Measurements from ENCODE around the gene DENND2A.
"Not testable (repeated sequence)": the region's sequence is repeated elsewhere in the genome, so short reads cannot be mapped to it uniquely, and the experiment has no call there.

Gene DENND2A

GRCh38 chr7:140646931-140647647, 6.5 kb upstream of the DENND2A start:
- DNase-seq (ENCODE audit: low read depth in 2 of 2), result no peak

DNA sequence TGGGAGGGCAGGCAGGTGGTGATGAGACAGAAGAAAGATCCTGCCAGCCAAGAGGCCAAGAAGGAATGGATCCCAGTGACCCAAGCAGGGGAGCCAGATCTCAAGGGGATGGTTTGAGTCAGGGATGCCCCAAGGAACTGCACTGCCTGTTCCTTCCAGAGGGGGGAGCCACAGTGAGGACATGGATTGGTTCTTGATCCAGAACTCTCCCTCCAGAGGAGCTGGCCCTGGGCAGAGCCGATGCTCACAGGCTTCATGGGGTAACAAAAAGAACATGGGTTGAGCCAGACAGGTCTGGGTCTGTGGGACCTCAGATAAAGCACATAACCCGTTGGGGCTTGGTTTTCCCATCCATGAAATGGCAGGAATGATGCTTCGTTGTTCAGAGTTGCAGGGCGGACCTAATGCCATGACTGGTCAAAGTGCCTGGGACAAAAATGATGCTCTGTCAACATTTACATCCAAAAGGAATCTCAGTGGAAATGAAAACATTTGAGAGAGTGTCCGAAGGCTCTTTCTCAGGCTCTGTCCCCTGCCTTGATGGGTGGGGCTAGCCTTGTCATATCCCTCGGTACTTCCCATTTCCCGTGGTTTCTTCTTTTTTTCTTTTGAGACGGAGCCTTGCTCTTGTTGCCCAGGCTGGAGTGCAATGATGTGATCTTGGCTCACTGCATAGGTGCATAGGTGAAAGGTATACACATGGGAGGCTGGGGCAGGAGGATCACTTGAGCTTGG, 4.7 kb upstream of the DENND2A start:
- DNase-seq (ENCODE audit: low read depth in 2 of 2), result no peak

- DNase-seq (ENCODE audit: low read depth in 2 of 2), result not testable (repeated sequence)
Observed at GRCh38 chr7:140644761-140645160, 4.1 kb upstream of the DENND2A start.

GRCh38 chr7:140643416-140643815, 2.8 kb upstream of the DENND2A start:
- no peak for DNase-seq (ENCODE audit: low read depth in 2 of 2)

GRCh38 chr7:140641524-140642195, 1.0 kb upstream of the DENND2A start:
- no peak for DNase-seq (ENCODE audit: low read depth in 2 of 2)

DNA sequence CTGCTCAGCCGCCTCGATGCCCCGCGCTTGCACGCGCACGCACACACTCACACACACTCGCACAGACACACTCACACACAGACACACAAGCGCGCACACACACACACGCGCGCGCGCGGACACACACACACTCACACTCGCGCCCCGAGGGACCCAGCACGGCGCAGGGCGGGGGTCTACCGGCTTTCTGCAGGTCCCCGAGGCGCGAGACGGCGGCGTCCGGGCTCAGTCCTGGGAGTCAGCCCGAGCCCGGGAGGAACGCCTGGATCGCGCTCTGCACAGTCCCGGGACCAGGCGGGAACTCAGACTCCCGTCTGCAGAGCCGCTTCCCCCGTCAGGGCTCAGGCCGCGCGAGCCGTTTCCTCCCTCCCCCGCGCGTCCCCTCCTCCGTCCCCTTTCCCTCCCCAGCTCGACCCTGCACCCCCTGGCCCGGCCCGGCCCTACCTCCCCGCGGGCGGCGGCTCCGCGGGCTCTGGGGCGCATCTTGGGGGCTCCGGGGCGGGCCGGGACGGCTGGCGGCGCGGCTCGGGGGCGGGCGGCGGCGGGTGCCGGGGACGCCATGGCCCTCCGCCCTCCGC, 464 bp downstream of the DENND2A start:
- DNase-seq (ENCODE audit: low read depth in 2 of 2), result no peak

DNA sequence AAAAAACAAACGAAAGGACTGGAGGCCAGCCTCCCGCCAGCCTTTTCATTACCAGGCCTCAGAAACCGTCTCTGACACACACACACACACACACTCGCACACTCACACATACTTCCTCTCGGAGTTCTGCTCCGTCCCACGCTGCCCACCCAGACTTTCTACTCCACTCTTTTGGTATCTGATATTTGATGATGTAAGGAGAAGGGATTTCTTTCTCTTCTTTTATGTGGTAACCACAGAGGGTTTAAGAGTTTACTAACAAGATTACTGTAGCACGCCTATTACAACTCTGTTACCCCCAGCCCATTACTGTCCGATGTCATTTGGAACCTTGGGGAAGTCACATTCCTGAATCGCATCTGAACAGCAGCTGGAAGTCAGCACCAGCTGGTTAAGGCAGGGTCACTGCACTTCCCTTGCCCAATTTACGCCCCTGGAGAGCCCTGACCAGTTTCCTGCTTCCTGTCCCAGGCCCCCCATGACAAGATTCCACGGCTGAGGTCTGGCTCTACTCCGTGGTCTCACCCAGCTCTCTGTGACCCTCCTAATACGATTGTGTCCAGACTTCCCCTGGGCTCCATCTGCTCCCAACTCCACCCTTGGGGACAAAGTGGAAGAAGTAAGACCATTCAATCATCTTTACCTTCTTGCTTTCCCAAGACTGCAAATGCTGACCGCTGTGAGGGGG, 1.1 kb downstream of the DENND2A start:
- DNase-seq (ENCODE audit: low read depth in 2 of 2), result no peak

DNA sequence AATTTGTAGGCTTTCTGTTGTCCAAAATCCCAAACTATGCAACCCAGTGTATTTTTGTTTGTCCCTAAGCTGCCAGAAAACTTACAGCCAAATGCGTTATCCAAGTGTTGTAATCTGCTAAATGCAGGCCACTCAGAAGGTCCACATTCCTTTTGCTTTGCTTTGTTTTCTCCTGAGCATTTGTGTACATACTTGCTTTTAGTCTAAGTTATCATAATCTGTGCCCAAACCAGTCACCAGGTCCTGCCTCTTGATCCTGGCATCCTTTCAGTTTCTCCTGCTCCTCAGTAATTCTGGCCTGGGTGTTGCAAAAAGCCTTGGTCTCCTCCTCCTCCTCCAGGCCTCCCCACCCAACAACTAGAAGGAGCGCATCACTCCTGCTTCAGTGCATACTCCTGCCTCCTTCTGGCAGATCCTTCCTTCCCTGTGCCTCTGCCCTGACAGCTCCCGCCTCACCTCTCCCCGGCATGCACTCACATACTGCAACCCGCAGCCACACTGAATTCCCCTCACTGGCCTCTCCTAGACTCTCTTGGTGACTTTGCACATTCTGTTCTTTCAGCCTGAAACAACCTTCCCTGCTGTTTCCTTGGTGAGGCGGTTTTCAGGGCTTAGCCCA, 2.3 kb downstream of the DENND2A start:
- DNase-seq (ENCODE audit: low read depth in 2 of 2), result no peak

GRCh38 chr7:140637400-140637799, 3.2 kb downstream of the DENND2A start:
- DNase-seq (ENCODE audit: low read depth in 2 of 2), result no peak

- no peak for DNase-seq (ENCODE audit: low read depth in 2 of 2)
Observed at GRCh38 chr7:140635816-140636215, 4.8 kb downstream of the DENND2A start.

GRCh38 chr7:140635345-140635744, 5.3 kb downstream of the DENND2A start:
- no peak for DNase-seq (ENCODE audit: low read depth in 2 of 2)

DNA sequence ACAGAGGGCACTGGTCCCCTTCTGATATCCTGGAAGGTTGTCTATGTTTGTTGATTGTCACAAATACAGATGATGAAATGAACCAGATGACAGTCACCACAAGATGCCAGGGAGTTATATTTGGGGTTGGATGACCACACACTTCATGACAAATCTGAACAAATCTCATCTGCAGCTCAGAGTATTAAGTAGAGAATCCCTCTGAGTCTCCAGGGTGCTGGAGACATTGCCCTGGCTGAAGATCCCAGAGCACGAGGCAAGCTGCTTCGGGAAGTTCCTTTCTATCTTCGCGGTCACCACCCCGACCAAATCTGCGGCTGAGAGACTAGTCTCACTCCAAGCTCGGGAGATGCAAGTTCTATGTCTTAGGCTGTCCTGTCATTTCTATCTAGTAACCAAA, 9.0 kb downstream of the DENND2A start:
- no peak for DNase-seq (ENCODE audit: low read depth in 2 of 2)

- no peak for DNase-seq (ENCODE audit: low read depth in 2 of 2)
Observed at GRCh38 chr7:140631021-140631420, 9.6 kb downstream of the DENND2A start.

GRCh38 chr7:140625908-140626868, 14.4 kb downstream of the DENND2A start:
- DNase-seq (ENCODE audit: low read depth in 2 of 2), result no peak

DNA sequence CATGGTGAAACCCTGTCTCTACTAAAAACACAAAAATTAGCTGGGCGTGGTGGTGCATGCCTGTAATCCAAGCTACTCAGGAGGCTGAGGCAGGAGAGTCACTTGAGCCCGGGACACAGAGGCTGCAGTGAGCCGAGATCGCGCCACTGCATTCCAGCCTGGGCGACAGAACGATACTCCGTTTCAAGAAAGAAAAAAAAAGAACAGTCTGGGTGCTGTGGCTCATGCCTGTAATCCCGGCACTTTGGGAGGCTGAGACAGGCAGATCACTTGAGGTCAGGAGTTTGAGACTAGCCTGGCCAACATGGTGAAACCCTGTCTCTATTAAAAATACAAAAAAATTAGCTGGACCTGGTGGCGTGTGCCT, 15.4 kb downstream of the DENND2A start:
- DNase-seq (ENCODE audit: low read depth in 2 of 2), result not testable (repeated sequence)

GRCh38 chr7:140624392-140625191, 16.0 kb downstream of the DENND2A start:
- no peak for DNase-seq (ENCODE audit: low read depth in 2 of 2)

DNA sequence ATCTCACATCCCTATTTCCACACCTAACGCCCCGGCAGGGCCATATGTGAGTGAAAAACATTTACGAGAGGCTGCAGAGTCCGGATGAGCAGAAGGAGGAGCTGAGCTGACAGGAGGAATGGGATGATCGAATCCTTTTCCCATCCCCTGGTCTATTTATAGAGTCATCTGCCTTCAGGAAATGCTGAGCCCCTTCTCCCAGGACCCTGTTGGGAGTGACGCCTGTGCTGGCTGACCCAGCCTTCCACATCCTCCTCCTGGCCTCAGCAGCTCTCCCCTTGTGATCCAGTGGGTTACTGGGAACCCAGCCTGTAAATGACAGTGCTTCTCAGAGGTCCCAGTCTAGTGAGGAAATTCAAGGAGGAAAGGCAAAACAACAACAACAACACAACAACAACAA, 16.6 kb downstream of the DENND2A start:
- DNase-seq (ENCODE audit: low read depth in 2 of 2), result no peak

DNA sequence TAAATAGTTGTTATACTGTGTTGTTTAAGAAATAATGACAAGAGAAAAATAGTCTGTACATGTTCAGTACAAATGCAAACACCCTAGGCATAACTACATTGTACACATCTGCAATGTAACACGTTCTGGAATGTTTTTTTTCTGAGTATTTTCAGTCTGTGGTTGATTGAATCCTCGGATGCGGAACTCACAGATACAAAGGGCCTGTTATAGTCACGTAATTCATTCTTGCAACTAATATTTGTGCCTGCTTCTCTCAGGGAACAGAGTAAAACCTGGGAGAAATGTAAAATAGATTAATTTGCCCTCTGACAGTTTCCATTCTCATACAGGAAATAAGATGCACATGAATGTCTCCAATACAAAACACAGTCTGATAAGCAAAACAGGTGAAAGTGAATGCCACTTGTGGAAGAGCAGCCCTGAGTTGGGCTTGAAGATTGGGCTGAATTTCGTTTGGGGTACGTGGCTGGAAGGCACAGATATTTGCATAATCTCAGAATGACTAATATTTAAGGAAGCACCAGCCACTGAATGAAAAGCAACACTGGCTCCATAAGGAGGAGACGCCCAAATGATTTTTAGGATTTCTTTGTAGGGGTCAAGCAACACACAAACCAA, 19.1 kb downstream of the DENND2A start:
- DNase-seq (ENCODE audit: low read depth in 2 of 2), result no peak

DNA sequence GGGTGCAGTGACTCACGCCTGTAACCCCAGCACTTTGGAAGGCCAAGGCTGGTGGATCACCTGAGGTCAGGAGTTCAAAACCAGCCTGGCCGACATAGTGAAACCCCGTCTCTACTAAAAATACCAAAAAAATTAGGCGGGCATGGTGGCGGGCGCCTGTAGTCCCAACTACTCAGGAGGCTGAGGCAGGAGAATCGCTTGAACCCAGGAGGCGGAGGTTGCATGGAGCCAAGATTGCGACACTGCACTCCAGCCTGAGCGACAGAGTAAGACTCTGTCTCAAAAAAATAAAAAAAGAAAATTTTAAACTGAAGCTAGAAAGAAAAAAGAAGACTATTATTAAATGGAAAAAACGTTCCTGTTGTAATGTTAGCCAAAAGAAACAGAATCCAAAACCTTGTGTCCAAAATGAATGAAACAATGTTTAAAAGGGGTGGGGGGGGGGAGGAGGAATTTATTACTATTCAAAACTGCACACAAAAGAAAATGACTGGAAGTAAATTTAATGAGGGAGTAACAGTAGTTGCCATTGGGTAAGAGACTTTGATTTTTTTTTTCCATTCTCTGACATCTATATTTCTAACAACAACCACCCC, 20.6 kb downstream of the DENND2A start:
- DNase-seq (ENCODE audit: low read depth in 2 of 2), result not testable (repeated sequence)
